ENCODE results near the gene HIF3A.

The HIF3A gene

DNA sequence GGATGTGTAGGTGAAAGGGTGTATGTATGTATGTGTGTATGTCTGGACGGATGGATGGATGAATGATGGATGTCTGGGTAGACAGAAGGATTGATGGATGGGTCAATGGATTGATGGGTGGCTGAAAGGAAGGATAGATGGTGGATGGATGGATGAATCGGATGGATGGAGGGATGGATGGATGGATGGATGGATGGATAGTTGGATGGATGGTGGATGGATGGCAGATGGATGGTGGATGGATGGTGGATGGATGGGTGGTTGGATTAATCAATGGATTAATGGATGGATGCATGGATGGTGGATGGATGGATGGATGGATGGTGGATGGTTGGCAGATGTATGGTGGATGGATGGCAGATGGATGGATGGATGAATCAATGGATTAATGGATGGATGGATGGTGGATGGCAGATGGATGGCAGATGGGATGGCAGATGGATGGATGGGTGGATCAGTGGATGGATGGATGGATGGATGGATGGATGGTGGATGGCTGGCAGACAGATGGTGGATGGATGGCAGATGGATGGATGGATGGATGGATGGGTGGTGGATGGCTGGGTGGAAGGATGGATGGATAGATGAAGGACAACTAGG, 33.6 kb downstream of the HIF3A start:
- DNase-seq = no peak

DNA sequence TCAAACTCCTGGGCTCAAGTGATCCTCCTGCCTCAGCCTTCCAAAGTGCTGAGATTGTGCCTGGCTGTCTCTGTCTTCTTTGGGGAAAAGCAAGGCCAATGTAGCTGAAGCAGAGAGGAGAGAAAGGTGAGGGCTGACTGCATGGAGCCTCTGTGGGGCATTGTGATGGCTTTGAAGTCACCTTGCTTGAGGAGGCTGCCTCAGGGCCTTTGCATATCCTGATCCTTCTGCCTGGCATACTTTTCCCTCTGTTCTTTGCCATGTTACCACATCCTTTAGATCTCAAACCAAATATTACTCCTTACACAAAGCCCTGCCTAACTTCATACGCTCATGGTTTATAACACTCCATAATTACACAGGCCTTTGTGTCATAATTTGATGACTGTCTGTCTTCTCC, 40.6 kb downstream of the HIF3A start:
- no peak for DNase-seq

DNA sequence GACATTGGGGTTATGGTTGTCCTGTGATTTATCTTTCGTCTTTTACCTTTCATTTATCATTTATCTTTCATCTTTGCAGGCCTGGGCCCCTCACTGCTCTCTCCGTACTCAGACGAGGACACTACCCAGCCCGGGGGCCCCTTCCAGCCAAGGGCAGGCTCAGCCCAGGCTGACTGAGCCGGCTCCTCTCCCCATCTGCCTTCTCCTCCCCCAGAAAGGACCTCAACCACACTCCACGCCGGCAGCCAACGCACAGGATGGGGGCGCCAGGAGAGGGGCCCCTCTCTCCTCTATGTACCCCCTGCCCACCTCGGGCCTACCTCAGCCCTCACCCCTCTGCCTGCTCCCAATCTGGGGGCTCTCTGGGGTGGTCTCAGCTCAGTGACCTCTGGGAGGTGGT, 42.6 kb downstream of the HIF3A start:
- DNase-seq = no peak

- no peak for DNase-seq
These were observed 43.3 kb downstream of the HIF3A start for GRCh38 chr19:46340051-46340659.

- no peak for DNase-seq
These were observed 45.1 kb downstream of the HIF3A start for GRCh38 chr19:46341937-46342336.

DNA sequence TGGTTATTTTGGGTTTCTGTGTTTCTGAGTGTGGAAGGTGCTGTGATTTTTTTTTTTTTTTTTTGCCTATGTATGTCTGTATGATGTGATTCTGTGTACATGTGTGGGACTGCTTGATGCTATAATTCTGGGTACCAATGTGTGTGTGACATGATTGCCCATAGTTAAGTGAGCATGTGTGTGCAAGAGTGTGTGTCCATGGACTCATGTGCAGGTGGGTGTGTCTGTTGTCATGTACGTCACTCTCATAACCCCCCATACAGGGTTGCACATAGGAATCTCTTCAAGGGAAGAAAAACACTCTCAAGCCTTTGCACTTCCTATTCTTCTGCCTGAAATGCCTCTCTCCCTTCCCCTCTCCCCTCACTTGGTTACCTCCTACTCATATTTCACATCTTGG, 47.5 kb downstream of the HIF3A start:
- DNase-seq = no peak

GRCh38 chr19:46345157-46345556, 48.3 kb downstream of the HIF3A start:
- DNase-seq = no peak

GRCh38 chr19:46346821-46347571, 50.2 kb downstream of the HIF3A start, which contains the start of gene PPP5C:
Gene PPP5C, plus strand, starts transcription at chr19:46347087. Its CDS starts 10 bp downstream, at chr19:46347097.
- peak; percentile 88 to 89 for DNase-seq

DNA sequence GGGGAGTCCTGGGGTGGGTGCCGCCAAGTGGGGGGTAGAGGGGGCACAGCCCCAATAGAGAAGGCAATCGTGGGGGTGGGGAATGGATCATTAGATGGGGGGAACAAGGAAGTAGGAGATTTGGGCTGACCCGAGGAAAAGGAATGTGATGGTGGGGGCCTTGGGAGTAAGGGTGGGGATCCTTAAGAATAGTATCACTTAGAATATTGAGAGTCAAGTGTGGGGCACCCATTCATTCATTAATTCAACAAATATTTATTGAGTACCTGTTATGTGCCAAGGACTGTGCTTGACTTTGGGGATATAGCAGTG, 50.7 kb downstream of the HIF3A start:
- DNase-seq = no peak

GRCh38 chr19:46347985-46348384, 51.1 kb downstream of the HIF3A start:
- no peak for DNase-seq

DNA sequence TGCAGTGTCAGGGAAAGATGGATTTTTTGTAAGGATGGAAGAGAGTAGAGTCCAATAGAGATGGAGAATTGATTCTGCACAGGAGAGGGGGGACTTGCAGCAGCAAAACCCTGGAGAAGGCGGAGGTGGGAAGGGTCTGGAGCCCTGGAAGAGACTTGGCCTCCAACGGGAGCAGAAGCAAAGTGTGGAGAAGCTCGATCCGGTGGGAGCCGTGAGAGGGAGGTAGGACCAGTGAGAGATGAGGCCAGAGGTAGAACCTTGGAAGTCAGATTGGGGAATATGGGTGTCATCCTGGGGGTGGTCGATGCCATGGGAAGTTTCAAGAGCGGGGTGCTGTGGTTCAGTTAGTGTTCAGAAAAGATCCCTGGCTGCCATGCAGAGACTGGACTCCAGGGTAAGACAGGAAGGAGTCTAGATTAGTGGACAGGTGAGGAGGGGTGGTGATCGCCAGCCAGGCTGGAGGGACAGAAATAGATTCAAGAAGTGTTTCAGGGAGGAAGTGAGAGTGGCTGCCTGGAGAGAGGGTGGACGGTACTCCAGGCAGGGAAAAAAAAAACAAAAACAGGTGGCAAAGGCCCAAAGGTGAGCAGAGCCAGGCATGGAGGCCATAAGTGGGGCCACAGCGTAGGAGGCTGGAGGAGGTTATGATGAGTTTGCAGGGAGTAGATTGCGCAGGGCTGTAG, 52.6 kb downstream of the HIF3A start:
- no peak for DNase-seq

DNA sequence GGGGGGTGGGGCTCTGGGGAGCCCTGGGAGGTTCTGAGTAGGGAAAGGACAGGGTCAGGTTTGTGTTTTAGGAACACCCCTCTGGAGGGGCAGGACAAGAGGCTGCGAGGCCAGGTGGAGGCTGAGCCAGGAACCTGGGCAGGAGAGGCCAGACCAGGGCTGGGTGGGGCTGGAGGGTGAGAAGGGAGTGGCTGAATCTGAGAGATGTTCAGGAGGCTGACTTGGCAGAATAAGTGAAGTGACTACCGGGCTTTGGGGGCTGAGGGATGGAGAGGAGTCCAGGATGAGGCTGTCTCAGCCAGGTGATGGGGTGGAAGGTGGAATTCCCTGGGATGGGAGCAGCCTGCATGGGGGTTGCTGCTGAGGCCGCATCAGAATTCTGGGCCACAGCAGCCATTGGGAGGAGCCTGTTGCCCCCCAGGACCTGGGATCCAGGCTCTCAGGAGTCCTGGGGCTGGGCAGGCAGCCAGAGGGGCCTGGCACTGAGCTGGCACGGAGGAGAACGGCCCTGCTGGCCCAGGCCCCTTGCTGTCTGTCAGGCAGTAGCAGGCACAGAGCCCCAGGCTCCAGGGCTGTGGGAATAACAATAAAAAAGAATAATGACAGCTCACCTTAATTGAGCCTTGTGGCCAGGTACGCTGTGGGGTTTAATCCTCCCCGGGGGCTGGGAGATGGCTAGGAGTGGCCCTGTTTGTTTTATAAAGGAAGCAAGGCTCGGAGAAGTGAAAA, 53.4 kb downstream of the HIF3A start:
- peak in 1 of 2 donors; percentile 44 for DNase-seq

- peak in 1 of 2 donors; percentile 26 for DNase-seq
These were observed 53.9 kb downstream of the HIF3A start for GRCh38 chr19:46350758-46351159.

DNA sequence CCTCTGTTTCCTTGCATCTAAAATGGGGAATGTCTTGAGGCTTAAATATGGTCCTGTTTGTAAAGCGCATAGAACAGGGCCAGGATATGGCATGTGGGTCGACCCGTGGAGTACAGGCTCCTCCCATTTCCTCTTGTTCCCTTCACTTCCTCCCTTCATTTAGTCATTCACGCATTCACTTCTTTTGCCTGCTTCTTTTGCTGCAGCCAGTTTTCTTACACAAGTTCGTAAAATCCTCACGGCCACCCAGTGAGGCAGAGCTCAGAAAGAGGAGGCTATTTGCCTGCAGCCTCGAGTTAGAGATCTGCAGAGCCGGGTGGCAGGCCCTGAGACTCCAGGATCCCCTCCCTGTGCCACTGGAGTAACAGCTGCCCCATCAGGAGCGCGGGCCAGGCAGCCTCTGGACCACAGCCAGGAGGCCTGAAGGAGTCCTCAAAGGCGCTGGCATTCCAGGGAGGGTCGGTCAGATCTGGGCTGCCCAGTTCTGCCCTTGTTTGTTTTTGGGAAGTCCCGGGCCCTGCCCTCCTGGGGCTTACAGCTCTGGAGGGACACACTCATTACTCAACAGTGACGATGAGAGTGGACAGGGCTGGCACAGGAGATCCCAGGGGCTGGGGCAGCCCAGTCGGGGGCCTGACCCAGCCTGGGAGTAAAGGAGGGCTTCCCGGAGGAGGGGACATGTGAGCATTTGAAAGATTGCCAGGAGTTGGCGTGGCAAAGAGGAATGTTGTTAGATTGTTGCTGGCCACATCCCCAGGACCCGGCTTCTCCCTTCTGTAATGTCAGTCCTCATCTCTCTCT, 54.6 kb downstream of the HIF3A start:
- DNase-seq = peak in 1 of 2 donors; percentile 41

DNA sequence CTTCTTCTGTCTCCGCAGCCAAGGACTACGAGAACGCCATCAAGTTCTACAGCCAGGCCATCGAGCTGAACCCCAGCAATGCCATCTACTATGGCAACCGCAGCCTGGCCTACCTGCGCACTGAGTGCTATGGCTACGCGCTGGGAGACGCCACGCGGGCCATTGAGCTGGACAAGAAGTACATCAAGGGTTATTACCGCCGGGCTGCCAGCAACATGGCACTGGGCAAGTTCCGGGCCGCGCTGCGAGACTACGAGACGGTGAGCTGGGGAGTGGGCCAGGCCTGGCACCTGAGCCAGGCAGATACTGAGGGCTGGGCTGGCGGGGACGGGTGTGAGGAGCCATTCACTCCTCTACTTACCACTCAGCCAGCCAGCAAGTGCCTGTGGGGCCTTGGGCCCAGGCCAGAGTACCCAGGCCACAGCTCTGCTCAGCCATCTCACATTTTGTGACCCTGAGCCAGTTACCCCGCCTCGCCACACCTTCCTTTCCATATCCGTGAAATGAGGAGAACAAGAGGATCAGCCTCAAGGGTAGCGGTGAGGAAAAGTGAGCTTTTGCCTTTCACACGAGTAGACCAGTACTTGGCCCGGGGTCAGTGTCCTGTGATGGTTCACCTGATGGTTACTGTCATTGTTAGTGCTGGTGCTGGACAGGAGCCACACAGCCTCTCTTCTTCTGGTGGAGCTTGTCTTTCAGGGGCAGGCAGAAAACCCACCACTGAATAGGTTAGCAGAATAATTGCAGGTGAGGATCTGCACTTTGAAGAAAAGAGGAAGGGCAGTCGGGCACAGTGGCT, 57.1 kb downstream of the HIF3A start:
- DNase-seq = no peak

DNA sequence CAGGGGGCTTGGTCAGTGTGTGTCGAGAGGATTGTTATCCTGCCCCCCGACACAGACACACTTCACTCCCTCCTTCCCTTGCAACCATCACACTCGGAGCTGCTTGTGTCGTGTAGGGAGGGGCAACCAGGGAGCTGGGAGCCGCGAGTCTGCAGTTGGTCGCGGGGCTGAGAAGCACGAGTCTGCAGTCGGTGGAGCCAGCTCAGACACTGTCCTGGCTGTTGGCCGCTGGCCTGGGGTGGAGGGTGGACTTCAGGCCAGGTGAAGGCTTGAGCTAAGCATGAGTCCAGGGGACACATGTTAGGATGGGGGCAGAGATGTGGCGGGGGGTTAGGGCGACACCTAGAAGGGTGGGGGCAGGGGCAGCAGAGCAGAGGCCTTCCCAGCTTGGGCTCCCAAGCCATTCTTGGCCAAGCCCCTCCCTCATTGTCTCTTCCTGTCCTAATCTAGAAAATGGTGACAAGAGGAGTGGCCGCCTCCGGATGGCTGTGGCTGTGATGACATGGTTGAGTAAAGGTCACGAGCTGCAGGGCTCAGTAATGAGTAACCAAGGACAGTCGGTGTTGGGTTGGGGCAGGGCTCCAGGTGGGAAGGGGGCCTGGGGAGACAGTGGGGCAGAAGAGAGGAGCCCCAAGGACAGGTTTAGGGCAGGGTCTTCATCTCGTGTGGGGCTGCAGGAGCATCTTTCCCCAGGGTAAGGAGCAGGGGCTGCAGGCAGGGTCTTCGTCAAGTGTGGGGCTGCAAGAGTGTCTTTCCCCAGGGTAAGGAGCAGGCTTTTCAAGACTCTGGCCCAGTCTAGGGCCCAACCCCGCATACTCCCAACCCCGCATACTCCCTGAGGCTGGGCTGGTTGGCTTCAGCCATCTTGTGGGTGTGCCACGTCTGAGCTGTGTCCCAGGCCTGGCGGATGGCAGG, 58.6 kb downstream of the HIF3A start:
- DNase-seq = no peak

- no peak for DNase-seq
These were observed 59.6 kb downstream of the HIF3A start for GRCh38 chr19:46356149-46357055.

- DNase-seq = no peak
These were observed 61.2 kb downstream of the HIF3A start for GRCh38 chr19:46357846-46358583.

Data from CD4-positive, alpha-beta T cell treated with Interferon alpha-2 for 1 hour (primary cell).